ENCODE measurements around the gene SBF1.
"Not testable (repeated sequence)": the region's sequence is repeated elsewhere in the genome, so short reads cannot be mapped to it uniquely, and the experiment has no call there.

SBF1 gene

DNA sequence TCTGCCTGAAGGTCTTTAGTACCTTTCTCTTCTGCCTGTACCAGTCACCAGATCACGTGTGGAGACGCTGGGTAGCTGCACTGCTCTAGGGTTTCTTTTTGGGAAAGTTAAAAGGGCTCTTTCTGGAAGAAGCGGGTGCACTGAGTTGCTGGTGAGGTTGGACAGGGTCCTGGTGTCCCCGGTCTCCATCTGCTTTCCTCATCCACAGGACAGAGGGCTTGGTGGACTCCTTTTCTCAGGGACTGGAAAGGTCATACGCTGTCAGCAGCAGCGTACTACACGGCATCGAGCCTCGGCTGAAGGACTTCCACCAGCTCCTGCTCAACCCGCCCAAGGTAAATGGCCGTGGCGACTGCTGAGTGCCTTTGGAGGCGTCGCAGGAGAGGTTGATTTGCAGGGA is 52.8 kb downstream of the SBF1 start:
- DNase-seq = no peak

- no peak for DNase-seq
These were observed 54.3 kb downstream of the SBF1 start for GRCh38 chr22:50420581-50420980.

GRCh38 chr22:50420015-50420414 is 54.8 kb downstream of the SBF1 start:
- DNase-seq = no peak

- DNase-seq = no peak
These were observed 55.7 kb downstream of the SBF1 start for GRCh38 chr22:50419116-50419515.

GRCh38 chr22:50418624-50419023 is 56.2 kb downstream of the SBF1 start:
- no peak for DNase-seq

GRCh38 chr22:50417411-50418210 is 57.2 kb downstream of the SBF1 start:
- no peak for DNase-seq

DNA sequence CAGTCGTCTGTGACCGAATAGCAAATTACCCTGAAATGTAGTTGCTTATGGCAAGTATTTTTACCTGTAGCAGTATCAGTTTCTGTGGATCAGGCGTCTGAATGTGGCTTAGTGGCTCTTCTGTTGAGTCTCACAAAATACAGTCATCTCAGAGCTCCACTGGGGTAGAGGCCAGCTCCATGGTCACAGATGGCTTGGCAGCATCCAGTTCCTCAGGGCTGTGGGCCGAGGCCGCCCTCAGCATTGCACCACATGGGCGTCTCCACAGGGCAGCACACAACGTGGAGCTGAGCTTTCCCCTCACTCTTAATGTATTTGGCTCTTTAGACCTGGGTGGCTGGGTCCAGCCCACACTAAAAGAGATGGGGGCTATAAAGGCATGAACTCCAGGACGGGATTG is 57.8 kb downstream of the SBF1 start:
- no peak for DNase-seq

- DNase-seq = no peak
These were observed 59.4 kb downstream of the SBF1 start for GRCh38 chr22:50415426-50415825.

- DNase-seq = no peak
These were observed 60.2 kb downstream of the SBF1 start for GRCh38 chr22:50414476-50415248.

- DNase-seq = not testable (repeated sequence)
These were observed 65.9 kb downstream of the SBF1 start for GRCh38 chr22:50408954-50409353.

DNA sequence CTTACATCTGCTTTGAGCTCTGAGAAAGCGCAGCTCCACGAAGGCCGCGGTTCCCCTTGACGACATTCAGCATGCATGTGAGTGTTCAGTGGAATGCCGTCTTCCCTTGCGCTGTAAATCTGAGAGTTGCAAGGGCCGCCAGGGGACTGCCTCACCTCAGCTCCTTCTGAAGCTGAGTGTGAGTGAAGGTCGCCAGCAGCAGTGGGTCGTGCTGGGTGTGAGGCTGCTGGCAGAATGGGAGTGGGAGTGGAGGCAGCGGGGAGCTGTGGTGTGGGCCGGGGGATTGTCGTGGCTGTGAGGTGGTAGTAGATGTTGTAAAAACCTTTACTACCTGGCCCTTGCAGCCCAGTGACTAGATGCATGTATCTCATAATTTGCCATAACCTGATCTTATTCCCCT is 66.5 kb downstream of the SBF1 start:
- DNase-seq = no peak

- no peak for DNase-seq
These were observed 68.2 kb downstream of the SBF1 start for GRCh38 chr22:50406416-50407170.

DNA sequence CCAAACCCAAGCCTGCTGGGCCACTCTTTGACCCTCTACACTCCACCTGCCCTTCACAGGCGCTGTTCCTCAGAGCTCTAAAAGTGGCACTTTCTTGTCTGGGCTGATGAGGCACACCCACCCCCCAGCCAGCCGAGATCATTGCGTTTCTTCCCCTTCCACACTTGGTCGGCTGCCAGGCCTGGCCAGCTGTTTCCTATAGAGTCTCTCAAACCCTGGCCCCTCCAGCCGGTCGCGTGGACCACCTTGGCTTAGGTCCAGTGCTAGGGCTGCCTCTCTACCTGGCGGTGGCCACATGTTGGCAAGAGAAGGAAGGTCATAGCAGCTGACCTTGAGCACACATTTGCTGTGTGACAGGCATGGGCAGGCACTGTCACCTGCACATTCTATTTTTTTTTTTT is 71.1 kb downstream of the SBF1 start:
- no peak for DNase-seq

GRCh38 chr22:50401907-50402306 is 72.9 kb downstream of the SBF1 start:
- no peak for DNase-seq

DNA sequence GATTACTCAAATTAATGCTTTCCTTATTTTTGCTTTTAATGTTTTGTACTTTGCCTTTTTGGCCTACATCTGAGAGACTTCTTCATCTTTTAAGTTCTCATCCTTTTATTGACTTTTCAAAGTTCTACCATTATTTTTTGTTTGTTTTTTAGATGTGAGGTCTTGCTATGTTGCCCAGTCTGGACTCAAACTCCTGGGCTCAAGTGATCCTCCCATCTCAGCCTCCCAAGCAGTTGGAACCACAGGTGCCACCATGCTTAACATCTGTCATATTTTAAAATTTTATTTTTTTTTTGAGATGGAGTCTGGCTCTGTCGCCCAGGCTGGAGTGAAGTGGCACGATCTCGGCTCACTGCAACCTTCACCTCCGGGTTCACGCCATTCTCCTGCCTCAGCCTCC is 73.9 kb downstream of the SBF1 start:
- DNase-seq = no peak

DNA sequence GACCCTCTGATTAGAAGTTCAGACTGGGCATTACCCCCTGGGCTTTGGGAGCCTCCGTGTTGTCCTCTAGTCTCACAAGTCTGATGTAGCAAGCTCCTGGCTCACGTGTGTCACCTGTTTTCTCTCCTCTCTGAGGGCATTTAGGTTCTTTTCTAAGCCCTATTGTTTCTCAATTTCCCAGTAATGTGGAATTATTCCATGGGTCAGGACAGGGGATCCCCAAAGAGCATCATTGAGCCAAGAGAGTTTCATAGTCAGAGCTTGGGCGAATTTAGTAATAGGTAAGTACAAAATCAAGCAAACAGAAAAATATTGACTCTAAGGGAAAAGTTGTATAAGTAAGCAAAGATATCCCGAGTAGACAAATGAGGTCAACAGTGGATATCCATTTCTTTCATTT is 74.4 kb downstream of the SBF1 start:
- no peak for DNase-seq

- peak; percentile 37 for DNase-seq
These were observed 75.0 kb downstream of the SBF1 start for GRCh38 chr22:50399751-50400331.

DNA sequence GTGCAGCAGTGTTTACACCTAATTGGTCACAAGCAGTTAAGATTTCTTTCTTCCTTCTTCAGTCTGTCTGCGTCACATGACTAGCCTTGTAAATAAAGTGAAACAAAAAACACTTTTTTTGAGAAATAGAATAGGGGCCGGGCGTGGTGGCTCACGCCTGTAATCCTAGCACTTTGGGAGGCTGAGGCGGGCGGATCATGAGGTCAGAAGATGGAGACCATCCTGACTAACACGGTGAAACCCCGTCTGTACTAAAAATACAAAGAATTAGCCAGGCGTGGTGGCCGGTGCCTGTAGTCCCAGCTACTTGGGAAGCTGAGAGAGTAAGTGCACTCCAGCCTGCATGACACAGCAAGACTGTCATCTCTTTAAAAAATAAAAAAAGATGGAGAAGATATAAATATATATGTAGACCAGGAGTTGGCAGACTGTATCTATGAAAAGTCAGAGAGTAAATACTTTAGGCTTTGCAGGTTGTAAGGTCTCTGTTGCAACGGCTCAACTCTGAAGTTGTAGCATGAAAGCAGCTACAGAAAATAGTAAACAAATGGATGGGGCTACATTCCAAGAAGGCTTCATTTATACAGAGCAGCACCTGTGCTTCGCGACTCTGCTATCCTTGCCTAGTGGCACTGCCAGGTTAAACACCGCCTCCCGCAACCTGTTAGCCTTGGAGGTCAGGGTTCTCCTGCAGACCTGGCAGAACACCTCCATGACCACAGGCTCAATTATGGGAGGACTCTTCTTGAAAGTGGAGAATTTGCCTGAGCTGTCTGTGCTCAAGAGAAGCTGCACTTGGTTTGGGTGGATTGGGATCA is 75.8 kb downstream of the SBF1 start:
- DNase-seq = peak; percentile 3

DNA sequence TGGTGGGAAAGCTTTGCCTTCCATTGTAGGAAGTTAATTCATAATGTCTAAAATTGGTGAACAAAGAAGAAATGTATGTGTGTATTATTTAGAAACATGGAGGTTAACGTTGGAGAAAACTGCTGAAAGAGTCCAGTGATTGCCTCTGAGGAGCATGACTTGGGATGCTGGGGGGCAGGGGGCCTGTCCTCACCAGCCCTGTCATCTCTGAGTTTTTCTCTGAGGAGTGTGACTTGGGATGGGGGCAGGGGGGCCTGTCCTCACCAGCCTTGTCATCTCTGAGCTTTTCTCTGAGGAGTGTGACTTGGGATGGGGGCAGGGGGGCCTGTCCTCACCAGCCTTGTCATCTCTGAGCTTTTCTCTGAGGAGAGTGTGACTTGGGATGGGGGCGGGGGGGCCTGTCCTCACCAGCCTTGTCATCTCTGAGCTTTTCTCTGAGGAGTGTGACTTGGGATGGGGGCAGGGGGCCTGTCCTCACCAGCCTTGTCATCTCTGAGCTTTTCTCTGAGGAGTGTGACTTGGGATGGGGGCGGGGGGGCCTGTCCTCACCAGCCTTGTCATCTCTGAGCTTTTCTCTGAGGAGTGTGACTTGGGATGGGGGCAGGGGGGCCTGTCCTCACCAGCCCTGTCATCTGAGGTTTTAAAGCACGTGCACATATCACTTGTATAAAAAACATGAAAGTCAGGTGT is 77.3 kb downstream of the SBF1 start:
- not testable (repeated sequence) for DNase-seq

DNA sequence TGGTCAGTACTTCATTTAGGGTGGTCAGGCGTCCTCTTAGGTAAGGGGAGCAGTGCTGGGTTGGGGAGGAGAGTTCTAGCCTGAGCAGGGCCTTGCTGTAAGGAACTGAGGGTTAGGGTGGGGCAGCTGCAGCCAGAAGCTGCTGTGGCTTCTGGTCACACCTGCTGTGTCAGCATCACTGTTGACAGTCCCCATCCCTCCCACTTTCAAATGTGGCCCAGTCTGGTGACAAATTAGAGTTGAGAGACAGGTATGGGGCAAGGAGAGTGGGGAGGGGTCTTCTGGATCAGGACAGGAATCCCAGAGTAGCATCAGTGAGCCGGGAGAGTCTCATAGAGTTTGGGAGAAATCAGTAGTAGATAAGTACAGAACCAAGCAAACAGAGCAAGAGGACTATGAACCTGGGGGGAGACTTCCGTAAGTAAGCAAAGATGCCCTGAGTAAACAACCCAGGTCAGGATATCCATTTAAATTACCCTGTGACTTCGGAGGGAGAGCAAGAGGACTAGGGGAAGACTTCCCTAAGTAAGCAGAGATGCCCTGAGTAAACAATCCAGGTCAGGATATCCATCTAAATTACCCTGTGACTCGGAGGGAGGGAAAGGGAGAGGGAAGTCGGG is 78.0 kb downstream of the SBF1 start:
- no peak for DNase-seq
